ENCODE results near the gene PTPRE. TPM values are rescaled to one million over a fixed set of nuclear protein-coding genes. Genes with fewer than 3 reads are reported as not detected.

Gene PTPRE
- total RNA-seq, 2 experiments from 2014 or later, result 19.9 to 22.3 TPM

GRCh38 chr10:127922206-127922605, 15.3 kb downstream of the PTPRE start:
- H3K36me3 Mint-ChIP-seq (ENCODE audit: low read depth), result no peaks in the 10 kb centered on the region
- ChIA-PET CTCF (interaction anchor here (1.0 to 1.1 kb wide), 2 partner anchors 15 to 47 kb away, joined by 3 read pairs; partner anchors contain the start of gene PTPRE), POLR2A (interaction anchor here (1.6 kb wide), 1 partner anchor 23 kb away, joined by 3 read pairs; no protein-coding TSS in a partner anchor)
- ATAC-seq (no peak), DNase-seq (no peak)
- no peak overlapping the region for H3K27ac Mint-ChIP-seq
- H3K27me3 Mint-ChIP-seq, result no peaks in the 10 kb centered on the region
- no peaks in the 10 kb centered on the region for H3K9me3 Mint-ChIP-seq
- peaks cover 9% of the 10 kb centered on the region for H3K4me1 Mint-ChIP-seq (ENCODE audit: low read depth)
- intact Hi-C loops (cut with micrococcal nuclease), result no loop called here
- TF ChIP-seq CTCF (IDR thresholded peaks at IDR 0.05), result no peak
- no peak overlapping the region for H3K4me3 Mint-ChIP-seq

GRCh38 chr10:127922675-127923366, 15.9 kb downstream of the PTPRE start:
- Mint-ChIP-seq H3K27ac (no peak overlapping the region), H3K4me1 (ENCODE audit: low read depth) (peaks cover 9% of the 10 kb centered on the region), H3K9me3 (no peaks in the 10 kb centered on the region), H3K4me3 (no peak overlapping the region), H3K27me3 (no peaks in the 10 kb centered on the region), H3K36me3 (ENCODE audit: low read depth) (no peaks in the 10 kb centered on the region)
- ChIA-PET CTCF (interaction anchor here (1.2 kb wide), 2 partner anchors 9 to 89 kb away, joined by 3 read pairs; no protein-coding TSS in a partner anchor), POLR2A (interaction anchor here (1.6 kb wide), 1 partner anchor 23 kb away, joined by 3 read pairs; no protein-coding TSS in a partner anchor)
- intact Hi-C loops (cut with micrococcal nuclease), result no loop called here
- DNase-seq (no peak), ATAC-seq (no peak)
- no peak for TF ChIP-seq CTCF (IDR thresholded peaks at IDR 0.05)

GRCh38 chr10:127923646-127924045, 16.7 kb downstream of the PTPRE start:
- ChIA-PET CTCF (interaction anchor here (0.9 to 1.2 kb wide), 3 partner anchors 10 to 88 kb away, joined by 3 read pairs; no protein-coding TSS in a partner anchor), POLR2A (interaction anchor here (1.6 kb wide), 1 partner anchor 22 kb away, joined by 3 read pairs; no protein-coding TSS in a partner anchor)
- no peak for DNase-seq
- Mint-ChIP-seq H3K36me3 (ENCODE audit: low read depth) (no peaks in the 10 kb centered on the region), H3K4me1 (ENCODE audit: low read depth) (peaks cover 9% of the 10 kb centered on the region), H3K27ac (no peak overlapping the region), H3K27me3 (no peaks in the 10 kb centered on the region), H3K9me3 (no peaks in the 10 kb centered on the region), H3K4me3 (no peak overlapping the region)
- intact Hi-C loops (cut with micrococcal nuclease), result no loop called here
- ATAC-seq, result no peak
- TF ChIP-seq CTCF (IDR thresholded peaks at IDR 0.05), result no peak

- Mint-ChIP-seq H3K9me3 (no peaks in the 10 kb centered on the region), H3K36me3 (ENCODE audit: low read depth) (no peaks in the 10 kb centered on the region), H3K27me3 (no peaks in the 10 kb centered on the region), H3K27ac (no peak overlapping the region), H3K4me3 (no peak overlapping the region), H3K4me1 (ENCODE audit: low read depth) (no peaks in the 10 kb centered on the region)
- ATAC-seq (no peak), DNase-seq (no peak)
- intact Hi-C loops (cut with micrococcal nuclease), result no loop called here
- ChIA-PET CTCF (interaction anchor here (0.6 to 2.4 kb wide), 3 partner anchors 15 to 138 kb away, joined by 3 to 10 read pairs (median 3); no protein-coding TSS in a partner anchor), POLR2A (interaction anchor here (0.6 to 0.9 kb wide), 4 partner anchors 39 to 644 kb away, joined by 3 to 5 read pairs (median 4); no protein-coding TSS in a partner anchor)
- no peak for TF ChIP-seq CTCF (IDR thresholded peaks at IDR 0.05)
These were observed 18.7 kb downstream of the PTPRE start for GRCh38 chr10:127925471-127926207.

Measured in activated CD8-positive, alpha-beta T cell treated with anti-CD3 and anti-CD28 coated beads for 36 hours (primary cell).